C4-2B (cell line): ENCODE results near the gene EIF3A.

ENCODE experiments used
- CTCF ChIP-seq: fragments of 450-650 bp; conservative IDR thresholded peaks from 2 replicates; pipeline ENCODE4 v1.5.1; 2017; ENCODE audit warnings: mild to moderate bottlenecking
- ZFX ChIP-seq: fragments of 450-650 bp; IDR thresholded peaks from 2 replicates; pipeline ENCODE4 v1.6.1; 2017

- TF ChIP-seq CTCF, result no peak
- TF ChIP-seq ZFX, result no peak
Observed at GRCh38 chr10:119003572-119004289, 76.9 kb downstream of the EIF3A start.
